Astrocyte (in vitro differentiated cells and primary cell): ENCODE measurements around the gene HAVCR2. TPM values are rescaled to one million over a fixed set of nuclear protein-coding genes. Genes with fewer than 3 reads are reported as not detected.

Experiments
- DNase-seq: peaks from one replicate; pipeline ENCODE4 v3.0.0-alpha.2; 2010; ENCODE audit warnings: low read depth
- FAIRE-seq: peaks from 2 replicates; lab custom pipeline; 2011; peaks lifted over from hg19 to GRCh38; lab: Jason Lieb, UNC
- H2AFZ ChIP-seq: 2 replicates; pipeline ENCODE4 v1.6.0; 2012; ENCODE audit warnings: low read depth, low read length, inconsistent platforms
- H3K27ac ChIP-seq: 2 replicates; pipeline ENCODE4 v1.5.1; 2011; ENCODE audit warnings: low read depth, low read length, inconsistent platforms
- H3K27me3 ChIP-seq: 2 replicates; pipeline ENCODE4 v1.6.0; 2011; ENCODE audit warnings: low read length, inconsistent platforms; ENCODE audit not compliant: insufficient read depth
- H3K36me3 ChIP-seq: 2 replicates; pipeline ENCODE4 v1.5.1; 2011; ENCODE audit warnings: low read length, inconsistent platforms; ENCODE audit not compliant: insufficient read depth
- H3K4me1 ChIP-seq: 2 replicates; pipeline ENCODE4 v1.5.1; 2011; ENCODE audit warnings: low read length, inconsistent platforms; ENCODE audit not compliant: insufficient read depth
- H3K4me2 ChIP-seq: 2 replicates; pipeline ENCODE4 v1.6.0; 2012; ENCODE audit warnings: low read length, inconsistent platforms
- H3K4me3 ChIP-seq: 2 replicates; pipeline ENCODE4 v1.5.1; 2011; ENCODE audit warnings: low read depth, mild to moderate bottlenecking, low read length, inconsistent platforms; ENCODE audit not compliant: insufficient read depth
- H3K79me2 ChIP-seq: 2 replicates; pipeline ENCODE4 v1.6.0; 2012; ENCODE audit warnings: mild to moderate bottlenecking, low read length, inconsistent platforms; ENCODE audit not compliant: insufficient read depth
- H3K9ac ChIP-seq: 2 replicates; pipeline ENCODE4 v1.6.0; 2012; ENCODE audit warnings: mild to moderate bottlenecking, low read length, inconsistent platforms
- H3K9me3 ChIP-seq: 2 replicates; pipeline ENCODE4 v1.5.1; 2012; ENCODE audit warnings: low read depth, mild to moderate bottlenecking, low read length, inconsistent platforms; ENCODE audit not compliant: insufficient read depth
- H4K20me1 ChIP-seq: 2 replicates; pipeline ENCODE4 v1.6.0; 2012; ENCODE audit warnings: low read length, inconsistent platforms; ENCODE audit not compliant: insufficient read depth
- H3K27ac Mint-ChIP-seq: one replicate; pipeline ENCODE4 v1.8.0; 2021; ENCODE audit warnings: mild to moderate bottlenecking, mixed read lengths; ENCODE audit not compliant: unreplicated experiment
- H3K27me3 Mint-ChIP-seq: one replicate; pipeline ENCODE4 v1.8.0; 2021; ENCODE audit warnings: low read depth, mixed read lengths; ENCODE audit not compliant: unreplicated experiment
- H3K36me3 Mint-ChIP-seq: one replicate; pipeline ENCODE4 v1.8.0; 2021; ENCODE audit warnings: low read depth, mixed read lengths; ENCODE audit not compliant: unreplicated experiment
- H3K4me1 Mint-ChIP-seq: one replicate; pipeline ENCODE4 v1.8.0; 2021; ENCODE audit warnings: low read depth, mixed read lengths; ENCODE audit not compliant: unreplicated experiment
- H3K4me3 Mint-ChIP-seq: one replicate; pipeline ENCODE4 v1.8.0; 2021; ENCODE audit warnings: mild to moderate bottlenecking, moderate library complexity, mixed read lengths; ENCODE audit not compliant: unreplicated experiment
- H3K9me3 Mint-ChIP-seq: one replicate; pipeline ENCODE4 v1.8.0; 2021; ENCODE audit warnings: mild to moderate bottlenecking, mixed read lengths; ENCODE audit not compliant: unreplicated experiment
- EZH2 ChIP-seq: IDR thresholded peaks from 2 replicates; pipeline ENCODE4 v1.6.1; 2012; ENCODE audit warnings: mild to moderate bottlenecking, low read length, inconsistent platforms; ENCODE audit not compliant: insufficient read depth
- total RNA-seq: library from RNA; stranded (reverse); gene quantifications from 2 replicates; pipeline ENCODE4 v1.2.1, GENCODE V29; 2021
- TF ChIP-seq, protein P1 (sequence below): IDR thresholded peaks from 2 replicates; pipeline ENCODE4 v1.5.1; 2011; ENCODE audit warnings: low read depth, mild to moderate bottlenecking, inconsistent platforms, low read length, moderate library complexity; ENCODE audit not compliant: insufficient read depth

Gene HAVCR2
- total RNA-seq, 1 donor from 2014 or later = 7.4 TPM

- no peak for FAIRE-seq
Observed at GRCh38 chr5:157069949-157070348, 38.9 kb downstream of the HAVCR2 start.

GRCh38 chr5:157068785-157069184 is 40.1 kb downstream of the HAVCR2 start:
- TF ChIP-seq EZH2 = no peak
- TF ChIP-seq, protein P1, sequence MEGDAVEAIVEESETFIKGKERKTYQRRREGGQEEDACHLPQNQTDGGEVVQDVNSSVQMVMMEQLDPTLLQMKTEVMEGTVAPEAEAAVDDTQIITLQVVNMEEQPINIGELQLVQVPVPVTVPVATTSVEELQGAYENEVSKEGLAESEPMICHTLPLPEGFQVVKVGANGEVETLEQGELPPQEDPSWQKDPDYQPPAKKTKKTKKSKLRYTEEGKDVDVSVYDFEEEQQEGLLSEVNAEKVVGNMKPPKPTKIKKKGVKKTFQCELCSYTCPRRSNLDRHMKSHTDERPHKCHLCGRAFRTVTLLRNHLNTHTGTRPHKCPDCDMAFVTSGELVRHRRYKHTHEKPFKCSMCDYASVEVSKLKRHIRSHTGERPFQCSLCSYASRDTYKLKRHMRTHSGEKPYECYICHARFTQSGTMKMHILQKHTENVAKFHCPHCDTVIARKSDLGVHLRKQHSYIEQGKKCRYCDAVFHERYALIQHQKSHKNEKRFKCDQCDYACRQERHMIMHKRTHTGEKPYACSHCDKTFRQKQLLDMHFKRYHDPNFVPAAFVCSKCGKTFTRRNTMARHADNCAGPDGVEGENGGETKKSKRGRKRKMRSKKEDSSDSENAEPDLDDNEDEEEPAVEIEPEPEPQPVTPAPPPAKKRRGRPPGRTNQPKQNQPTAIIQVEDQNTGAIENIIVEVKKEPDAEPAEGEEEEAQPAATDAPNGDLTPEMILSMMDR = no peak
- Mint-ChIP-seq H3K36me3 (no peaks in the 10 kb centered on the region), H3K27ac (no peak overlapping the region), H3K4me3 (no peak overlapping the region), H3K9me3 (no peaks in the 10 kb centered on the region), H3K27me3 (no peaks in the 10 kb centered on the region), H3K4me1 (peaks cover 4% of the 10 kb centered on the region)
- Histone ChIP-seq H3K36me3 (no peaks in the 10 kb centered on the region), H3K27ac (no peak overlapping the region), H3K4me1 (no peaks in the 10 kb centered on the region), H3K4me2 (no peak overlapping the region), H2AFZ (no peak overlapping the region), H4K20me1 (no peaks in the 10 kb centered on the region), H3K79me2 (no peaks in the 10 kb centered on the region), H3K27me3 (no peaks in the 10 kb centered on the region), H3K9me3 (no peaks in the 10 kb centered on the region), H3K9ac (no peak overlapping the region), H3K4me3 (no peak overlapping the region)
- FAIRE-seq (no peak), DNase-seq (no peak)

More at GRCh38 chr5:157069949-157070348, 38.9 kb downstream of the HAVCR2 start:
- Histone ChIP-seq H3K36me3 (no peaks in the 10 kb centered on the region), H3K27ac (no peak overlapping the region), H3K27me3 (no peaks in the 10 kb centered on the region), H2AFZ (no peak overlapping the region), H3K4me1 (no peaks in the 10 kb centered on the region), H3K79me2 (no peaks in the 10 kb centered on the region), H3K9ac (no peak overlapping the region), H4K20me1 (no peaks in the 10 kb centered on the region), H3K4me3 (no peak overlapping the region), H3K9me3 (no peaks in the 10 kb centered on the region), H3K4me2 (no peak overlapping the region)
- TF ChIP-seq, protein P1 = no peak
- no peak for TF ChIP-seq EZH2
- no peak for DNase-seq
- H3K27me3 Mint-ChIP-seq = no peaks in the 10 kb centered on the region
- H3K4me3 Mint-ChIP-seq = no peak overlapping the region
- H3K36me3 Mint-ChIP-seq = no peaks in the 10 kb centered on the region
- peaks cover 4% of the 10 kb centered on the region for H3K4me1 Mint-ChIP-seq
- H3K27ac Mint-ChIP-seq = no peak overlapping the region
- H3K9me3 Mint-ChIP-seq = no peaks in the 10 kb centered on the region

DNA sequence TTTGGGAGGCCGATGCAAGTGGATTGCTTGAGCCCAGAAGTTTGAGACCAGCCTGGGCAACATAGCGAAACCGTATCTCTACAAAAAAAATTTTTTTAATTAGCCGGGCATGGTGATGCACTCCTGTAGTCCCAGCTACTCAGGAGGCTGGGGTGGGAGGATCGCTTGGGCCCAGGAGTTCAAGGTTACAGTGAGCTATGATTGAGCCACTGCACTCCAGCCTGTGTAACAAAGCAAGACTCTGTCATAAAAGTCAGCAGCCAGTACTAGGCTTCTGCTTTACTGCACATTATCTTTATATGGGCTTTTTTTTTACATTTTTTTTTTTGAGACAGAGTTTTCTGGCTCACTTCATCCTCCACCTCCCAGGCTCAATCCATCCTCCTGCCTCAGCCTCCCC is 40.5 kb downstream of the HAVCR2 start:
- no peak overlapping the region for H2AFZ ChIP-seq
- no peaks in the 10 kb centered on the region for H3K4me1 ChIP-seq
- peaks cover 4% of the 10 kb centered on the region for H3K4me1 Mint-ChIP-seq

More for the DNA sequence above, 40.5 kb downstream of the HAVCR2 start:
- no peaks in the 10 kb centered on the region for H3K27me3 ChIP-seq
- no peak overlapping the region for H3K27ac Mint-ChIP-seq
- no peak for DNase-seq
- H3K4me3 Mint-ChIP-seq = no peak overlapping the region
- FAIRE-seq = no peak
- no peak overlapping the region for H3K27ac ChIP-seq
- no peaks in the 10 kb centered on the region for H3K9me3 Mint-ChIP-seq
- TF ChIP-seq EZH2 = no peak
- TF ChIP-seq, protein P1 = no peak
- no peaks in the 10 kb centered on the region for H3K36me3 ChIP-seq
- no peaks in the 10 kb centered on the region for H3K36me3 Mint-ChIP-seq
- no peak overlapping the region for H3K9ac ChIP-seq
- H3K4me3 ChIP-seq = no peak overlapping the region
- H4K20me1 ChIP-seq = no peaks in the 10 kb centered on the region
- no peak overlapping the region for H3K4me2 ChIP-seq
- no peaks in the 10 kb centered on the region for H3K9me3 ChIP-seq
- no peaks in the 10 kb centered on the region for H3K79me2 ChIP-seq
- H3K27me3 Mint-ChIP-seq = no peaks in the 10 kb centered on the region
